Peyer's patch (tissue), 4 donors: ENCODE results near the gene ATXN1. TPM values are rescaled to one million over a fixed set of nuclear protein-coding genes. Genes with fewer than 3 reads are reported as not detected.
A peak's percentile ranks its signal among the peaks of the same experiment; 100 is the strongest.

Experiments used
- DNase-seq, 3 donors: peaks; one replicate each; pipeline ENCODE4 v3.0.0-alpha.2; 2017 to 2019
- H3K27ac ChIP-seq, 4 donors: fragments of 200-600 bp; sonication (generic); one replicate each; pipeline ENCODE4 v1.5.1; 2016 to 2019
- H3K27me3 ChIP-seq, 2 donors: fragments of 200-600 bp; sonication (generic); one replicate each; pipeline ENCODE4 v1.5.1; 2019
- H3K36me3 ChIP-seq, 3 donors: fragments of 200-600 bp; sonication (generic); one replicate each; pipeline ENCODE4 v1.5.1; 2016 to 2019
- H3K4me1 ChIP-seq, 4 donors: fragments of 200-600 bp; sonication (generic); one replicate each; pipeline ENCODE4 v1.5.1; 2016 to 2019
- H3K4me3 ChIP-seq, 4 donors: fragments of 200-600 bp; sonication (generic); 1 replicate in 3 of 4; 2 replicates in 1 of 4; pipeline ENCODE4 v1.5.1; 2016 to 2019; ENCODE audit warnings: mild to moderate bottlenecking in 1 of 4
- H3K9me3 ChIP-seq, 4 donors: fragments of 200-600 bp; sonication (generic); one replicate each; pipeline ENCODE4 v1.5.1; 2016 to 2019; ENCODE audit warnings: mild to moderate bottlenecking in 1 of 4
- POLR2A ChIP-seq, 2 donors: fragments of 450-650 bp; IDR thresholded peaks; one replicate each; pipeline ENCODE4 v1.5.1; 2017; ENCODE audit warnings: antibody characterized with exemption in 2 of 2, mild to moderate bottlenecking in 2 of 2, moderate library complexity in 2 of 2
- total RNA-seq, 4 donors: library from RNA; depleted of rRNA; stranded (reverse); fragments of >200 nt; gene quantifications; one replicate each; pipeline ENCODE4 v1.1.0, GENCODE V29; 2016
- TF ChIP-seq, protein P1 (sequence below), 6 experiments: fragments of 450-650 bp in 4 of 6; fragments of 200-600 bp in 2 of 6; sonication (generic) in 1 of 6; IDR thresholded peaks; one replicate each; pipeline ENCODE4 v1.5.1; 2017 to 2019; ENCODE audit warnings: antibody characterized with exemption in 6 of 6, mild to moderate bottlenecking in 3 of 6, moderate library complexity in 1 of 6

The ATXN1 gene
- total RNA-seq, 4 donors from 2014 or later, result 34.7 to 48.5 (median 43.1) TPM

DNA sequence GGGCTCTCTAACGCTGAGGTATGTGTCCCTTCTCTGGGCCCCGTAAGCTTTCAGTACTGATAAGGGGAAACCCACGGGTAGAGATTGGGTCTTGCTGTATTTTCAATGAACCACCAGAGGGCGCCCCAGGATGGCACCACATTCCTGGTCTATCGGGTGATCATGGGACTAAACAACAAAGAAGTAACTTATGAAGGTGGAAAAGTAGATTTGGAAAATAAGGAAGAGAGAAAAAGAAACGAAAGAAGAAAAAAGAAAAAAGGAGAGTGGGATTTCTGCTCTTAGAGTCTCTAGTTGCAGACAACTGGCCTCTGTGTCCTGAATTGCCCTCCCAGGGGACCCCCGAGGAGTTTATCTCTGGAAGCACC lies 429.1 kb downstream of the ATXN1 start:
- peak overlapping the region in 1 of 4 donors; percentile 55 for H3K27ac ChIP-seq
- peaks cover 0 to 9% (median 0%) of the 10 kb centered on the region in 3 donors for H3K36me3 ChIP-seq
- H3K27me3 ChIP-seq, result no peaks in the 10 kb centered on the region
- peak; percentile 71 to 92 (median 78) for DNase-seq
- H3K9me3 ChIP-seq, result no peaks in the 10 kb centered on the region
- TF ChIP-seq POLR2A (IDR thresholded peaks at IDR 0.05), result no peak
- TF ChIP-seq, protein P1, sequence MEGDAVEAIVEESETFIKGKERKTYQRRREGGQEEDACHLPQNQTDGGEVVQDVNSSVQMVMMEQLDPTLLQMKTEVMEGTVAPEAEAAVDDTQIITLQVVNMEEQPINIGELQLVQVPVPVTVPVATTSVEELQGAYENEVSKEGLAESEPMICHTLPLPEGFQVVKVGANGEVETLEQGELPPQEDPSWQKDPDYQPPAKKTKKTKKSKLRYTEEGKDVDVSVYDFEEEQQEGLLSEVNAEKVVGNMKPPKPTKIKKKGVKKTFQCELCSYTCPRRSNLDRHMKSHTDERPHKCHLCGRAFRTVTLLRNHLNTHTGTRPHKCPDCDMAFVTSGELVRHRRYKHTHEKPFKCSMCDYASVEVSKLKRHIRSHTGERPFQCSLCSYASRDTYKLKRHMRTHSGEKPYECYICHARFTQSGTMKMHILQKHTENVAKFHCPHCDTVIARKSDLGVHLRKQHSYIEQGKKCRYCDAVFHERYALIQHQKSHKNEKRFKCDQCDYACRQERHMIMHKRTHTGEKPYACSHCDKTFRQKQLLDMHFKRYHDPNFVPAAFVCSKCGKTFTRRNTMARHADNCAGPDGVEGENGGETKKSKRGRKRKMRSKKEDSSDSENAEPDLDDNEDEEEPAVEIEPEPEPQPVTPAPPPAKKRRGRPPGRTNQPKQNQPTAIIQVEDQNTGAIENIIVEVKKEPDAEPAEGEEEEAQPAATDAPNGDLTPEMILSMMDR (IDR thresholded peaks at IDR 0.05), result peak; percentile 81 to 94 (median 91)
- H3K4me3 ChIP-seq, result peak overlapping the region in 1 of 4 donors; percentile 9
- H3K4me1 ChIP-seq, result peaks cover 0 to 23% (median 5%) of the 10 kb centered on the region in 4 donors

DNA sequence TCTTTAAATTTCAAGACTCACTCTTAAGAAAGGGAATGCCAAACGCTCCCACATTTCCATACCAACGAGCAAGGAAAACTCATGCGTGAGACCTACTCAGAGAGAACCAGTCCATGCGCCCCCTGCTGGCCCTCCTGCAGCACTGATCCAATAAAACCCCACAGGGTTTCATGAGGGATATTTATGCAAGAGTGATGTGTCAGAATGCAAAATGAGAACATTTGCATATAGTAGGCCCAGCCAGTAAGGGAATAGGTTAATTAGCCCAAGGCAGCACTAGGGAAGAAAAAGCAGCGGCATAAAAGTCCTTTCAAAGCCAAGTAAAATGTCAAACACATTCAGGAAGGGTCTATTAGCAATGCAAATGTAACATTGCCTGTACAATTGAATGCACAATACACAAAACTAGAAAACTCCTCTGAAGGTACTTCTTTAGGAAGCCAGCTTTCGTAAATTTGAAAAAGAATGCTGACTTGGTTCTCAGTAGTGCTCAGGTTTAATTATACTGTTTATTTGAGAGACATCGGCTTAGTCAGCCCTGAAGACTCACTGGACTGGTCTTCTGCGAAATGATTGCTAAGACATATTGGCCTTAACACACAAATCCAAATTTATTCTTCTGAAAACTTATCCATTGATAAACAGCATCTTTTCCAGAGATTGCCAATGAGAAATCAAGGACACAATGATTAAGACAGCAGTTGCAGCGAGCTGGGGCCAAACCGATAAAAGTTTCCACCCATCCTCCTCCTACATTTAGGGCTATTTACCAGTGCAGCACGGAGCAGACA lies 429.7 kb downstream of the ATXN1 start:
- TF ChIP-seq, protein P1 (IDR thresholded peaks at IDR 0.05), result peak; percentile 82 to 94 (median 87)
- no peak for TF ChIP-seq POLR2A (IDR thresholded peaks at IDR 0.05)
- Histone ChIP-seq H3K27me3 (no peaks in the 10 kb centered on the region), H3K4me1 (peaks cover 0 to 17% (median 5%) of the 10 kb centered on the region in 4 donors), H3K4me3 (peak overlapping the region in 1 of 4 donors; percentile 9), H3K36me3 (peaks cover 0 to 15% (median 0%) of the 10 kb centered on the region in 3 donors), H3K9me3 (no peaks in the 10 kb centered on the region), H3K27ac (peak overlapping the region in 1 of 4 donors; percentile 55)
- DNase-seq, result peak; percentile 52 to 86 (median 66)

DNA sequence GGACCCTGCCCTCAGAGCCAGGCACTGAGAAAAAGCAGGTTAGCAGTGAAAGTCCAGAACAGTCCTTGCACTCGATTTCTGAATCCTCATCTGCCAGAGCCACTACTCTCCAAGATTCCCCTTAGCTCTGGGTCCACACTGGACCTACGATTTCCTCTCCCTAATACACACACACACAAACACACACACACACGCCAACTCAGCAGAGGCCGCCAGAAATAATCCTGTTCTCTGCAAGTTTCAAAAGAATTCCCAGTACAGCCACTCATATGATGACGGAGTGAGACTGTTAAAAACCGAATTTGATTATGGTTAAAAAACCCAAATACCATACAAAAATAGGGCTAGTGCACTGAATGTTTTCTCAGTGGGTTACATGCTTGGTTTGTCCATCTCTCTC lies 432.0 kb downstream of the ATXN1 start:
- no peak overlapping the region for H3K4me3 ChIP-seq
- no peaks in the 10 kb centered on the region for H3K9me3 ChIP-seq
- peaks cover 0 to 17% (median 5%) of the 10 kb centered on the region in 4 donors for H3K4me1 ChIP-seq
- no peaks in the 10 kb centered on the region for H3K27me3 ChIP-seq
- H3K36me3 ChIP-seq, result peaks cover 0 to 23% (median 0%) of the 10 kb centered on the region in 3 donors
- no peak overlapping the region for H3K27ac ChIP-seq
- no peak for DNase-seq
- no peak for TF ChIP-seq POLR2A (IDR thresholded peaks at IDR 0.05)
- TF ChIP-seq, protein P1 (IDR thresholded peaks at IDR 0.05), result no peak

DNA sequence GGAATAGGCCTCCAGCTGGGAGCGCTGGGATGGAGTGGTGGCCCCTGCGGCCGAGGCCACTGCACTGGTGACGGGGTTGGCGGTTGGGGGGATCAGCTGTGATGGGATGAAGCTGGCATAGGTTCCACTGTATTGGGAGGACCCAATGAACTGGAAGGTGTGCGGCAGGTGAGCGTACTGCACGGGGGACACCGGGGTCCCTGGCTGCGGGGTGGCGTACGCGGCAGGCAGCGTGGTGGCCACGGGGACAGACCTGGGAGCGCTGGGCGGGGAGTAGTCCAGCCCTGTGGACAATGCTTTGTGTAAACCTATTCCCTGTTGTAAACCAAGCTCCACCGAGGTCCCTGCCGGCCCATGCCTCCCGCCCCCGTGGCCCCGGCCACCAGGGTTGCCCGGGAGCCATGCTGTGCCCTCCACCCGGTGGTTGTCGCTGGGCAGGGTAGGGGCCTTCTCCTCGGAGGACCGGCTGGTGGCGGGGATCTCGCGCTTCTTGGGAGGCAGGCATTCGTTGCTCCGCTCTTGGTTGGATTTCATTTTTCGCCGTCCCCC lies 433.4 kb downstream of the ATXN1 start:
- Histone ChIP-seq H3K27me3 (no peaks in the 10 kb centered on the region), H3K27ac (no peak overlapping the region), H3K4me3 (no peak overlapping the region), H3K9me3 (no peaks in the 10 kb centered on the region), H3K36me3 (peaks cover 0 to 23% (median 0%) of the 10 kb centered on the region in 3 donors), H3K4me1 (peaks cover 0 to 12% (median 5%) of the 10 kb centered on the region in 4 donors)
- no peak for TF ChIP-seq POLR2A (IDR thresholded peaks at IDR 0.05)
- TF ChIP-seq, protein P1 (IDR thresholded peaks at IDR 0.05), result no peak
- DNase-seq, result no peak

DNA sequence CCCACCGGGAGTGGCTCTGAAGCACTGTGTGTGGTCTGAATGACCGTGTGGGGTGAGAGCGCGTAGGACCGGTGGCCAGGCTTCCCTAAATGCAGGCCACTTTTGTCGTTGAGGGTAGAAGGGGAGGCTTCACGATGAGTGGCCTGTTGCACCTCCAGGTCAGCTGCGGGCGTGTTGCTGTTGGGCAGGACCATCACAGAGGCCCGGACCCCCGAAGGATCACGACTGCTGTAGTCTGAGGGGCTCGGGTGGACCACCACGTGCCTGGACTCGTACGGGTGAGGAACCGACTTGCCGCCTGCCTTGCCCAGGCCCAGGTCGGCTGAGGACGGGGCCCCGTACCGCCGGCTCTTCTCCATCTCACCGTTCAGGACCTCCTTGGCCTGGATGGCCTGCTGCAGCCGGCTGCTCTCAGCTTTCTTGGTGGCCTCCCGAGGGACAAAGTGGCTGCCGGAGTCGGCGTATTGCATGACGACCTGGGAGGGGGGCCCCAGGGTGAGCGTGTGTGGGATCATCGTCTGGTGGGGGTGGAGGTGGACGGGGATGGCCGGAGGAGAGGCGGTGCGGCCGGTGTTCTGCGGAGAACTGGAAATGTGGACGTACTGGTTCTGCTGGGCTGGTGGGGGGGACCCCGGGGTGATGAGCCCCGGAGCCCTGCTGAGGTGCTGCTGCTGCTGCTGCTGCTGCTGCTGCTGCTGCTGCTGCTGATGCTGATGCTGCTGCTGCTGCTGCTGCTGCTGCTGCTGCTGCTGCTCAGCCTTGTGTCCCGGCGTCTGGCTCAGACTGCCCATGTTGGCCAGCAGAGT lies 434.1 kb downstream of the ATXN1 start:
- H3K4me1 ChIP-seq, result peaks cover 0 to 15% (median 4%) of the 10 kb centered on the region in 4 donors
- H3K36me3 ChIP-seq, result peaks cover 0 to 23% (median 0%) of the 10 kb centered on the region in 3 donors
- no peaks in the 10 kb centered on the region for H3K9me3 ChIP-seq
- no peak for TF ChIP-seq POLR2A (IDR thresholded peaks at IDR 0.05)
- TF ChIP-seq, protein P1 (IDR thresholded peaks at IDR 0.05), result no peak
- DNase-seq, result no peak
- no peak overlapping the region for H3K4me3 ChIP-seq
- H3K27ac ChIP-seq, result no peak overlapping the region
- H3K27me3 ChIP-seq, result no peaks in the 10 kb centered on the region
